HCT116 (cell line): ENCODE measurements around the gene MSMB.

ENCODE experiments used
- CTCF ChIP-seq, 3 experiments: fragments of 200-600 bp in 1 of 3; sonication (generic) in 1 of 3; IDR thresholded peaks in 2 of 3; conservative IDR thresholded peaks in 1 of 3; 2 replicates each; pipeline ENCODE4 v1.5.1; 2012 to 2017; ENCODE audit warnings: low read depth in 2 of 3, low read length in 2 of 3, antibody characterized with exemption in 1 of 3, borderline replicate concordance in 1 of 3, control low read depth in 1 of 3, mild to moderate bottlenecking in 1 of 3, mixed read lengths in 1 of 3, mixed run types in 1 of 3, moderate library complexity in 1 of 3; ENCODE audit not compliant: insufficient read depth in 1 of 3
- POLR2AphosphoS5 ChIP-seq: IDR thresholded peaks from 2 replicates; pipeline ENCODE4 v1.6.1; 2011; ENCODE audit warnings: mild to moderate bottlenecking, low read depth, low read length, moderate library complexity

GRCh38 chr10:46064269-46064817 lies 18.3 kb upstream of the MSMB start:
- TF ChIP-seq POLR2AphosphoS5: no peak
- no peak for TF ChIP-seq CTCF (IDR thresholded peaks at IDR 0.05 in 2 of 3, conservative IDR thresholded peaks at IDR 0.05 in 1 of 3; ENCODE audit: borderline replicate concordance in 1 of 3, insufficient read depth in 1 of 3, low read depth in 2 of 3, low read length in 2 of 3)
